Stimulated activated CD4-positive, alpha-beta T cell treated with anti-CD3 and anti-CD28 coated beads, Interleukin-12 subunit alpha, Interleukin-12 subunit beta, amount 100 ng/mL, for 24 hours (primary cell): ENCODE data around the gene PRMT9.

Experiments
- DNase-seq, 2 experiments: peaks; one replicate each; pipeline ENCODE4 v3.0.0-alpha.2; 2020; ENCODE audit warnings: low read depth in 2 of 2

PRMT9 gene

DNA sequence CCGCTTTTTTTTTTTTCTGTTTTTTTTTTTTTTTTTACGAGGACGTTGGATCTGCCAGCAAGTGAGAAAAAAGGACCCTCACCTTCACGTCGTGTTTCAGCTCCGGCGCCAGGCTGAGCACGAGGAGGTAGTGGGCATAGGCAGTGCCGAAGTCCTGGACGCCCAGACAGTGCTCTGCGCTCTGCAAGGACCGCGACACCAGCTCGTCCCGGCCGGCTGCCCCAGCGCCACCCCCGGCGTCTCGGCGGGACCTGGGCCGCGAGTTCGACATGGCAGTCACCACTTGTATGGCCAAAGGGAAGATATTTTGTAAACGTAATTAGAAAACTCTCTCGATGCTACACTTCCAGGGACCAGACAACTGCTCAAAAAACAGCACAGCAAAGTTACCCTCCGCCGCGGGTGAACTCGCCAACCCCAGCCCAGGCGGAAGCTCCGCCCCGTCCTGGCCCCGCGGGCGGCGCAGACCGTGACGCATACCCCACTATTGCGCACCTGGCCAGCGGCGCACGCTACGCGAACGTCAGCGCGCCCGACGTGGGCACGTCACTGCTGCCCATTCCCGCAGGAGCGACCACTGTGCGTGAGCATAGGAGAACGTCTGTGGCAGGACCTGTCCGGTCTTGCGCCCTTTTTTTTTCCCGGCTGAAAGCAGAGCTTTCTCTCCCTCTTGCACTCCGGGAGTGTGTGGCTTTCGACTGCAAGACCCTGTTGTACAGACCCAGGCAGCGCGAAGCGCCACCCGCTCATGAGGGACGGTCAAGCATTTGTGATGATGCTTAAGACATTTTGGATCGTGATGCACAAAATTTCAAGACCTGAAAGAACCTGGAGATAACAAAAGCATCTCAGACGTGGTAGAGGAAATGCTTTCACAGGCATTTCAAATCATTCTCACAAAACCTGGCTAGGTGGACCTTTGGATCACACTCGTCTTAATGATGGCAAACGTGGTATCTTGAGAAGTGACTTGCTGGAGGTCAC, at the start of gene PRMT9:
Gene PRMT9 (minus strand): TSS at position 447 of the 984 bp plus-strand sequence. CDS start 176 bp downstream, at position 271.
- DNase-seq: peak; percentile 77 to 83

- DNase-seq: no peak
These were observed 48.7 kb upstream of the PRMT9 start for GRCh38 chr4:147732518-147733235.

- peak; percentile 44 to 59 for DNase-seq
These were observed 47.9 kb upstream of the PRMT9 start, which contains the start of gene ARHGAP10 for GRCh38 chr4:147731580-147732517. TSS of gene ARHGAP10 (plus strand) at chr4:147732088. CDS start at chr4:147732302, 214 bp downstream.

DNA sequence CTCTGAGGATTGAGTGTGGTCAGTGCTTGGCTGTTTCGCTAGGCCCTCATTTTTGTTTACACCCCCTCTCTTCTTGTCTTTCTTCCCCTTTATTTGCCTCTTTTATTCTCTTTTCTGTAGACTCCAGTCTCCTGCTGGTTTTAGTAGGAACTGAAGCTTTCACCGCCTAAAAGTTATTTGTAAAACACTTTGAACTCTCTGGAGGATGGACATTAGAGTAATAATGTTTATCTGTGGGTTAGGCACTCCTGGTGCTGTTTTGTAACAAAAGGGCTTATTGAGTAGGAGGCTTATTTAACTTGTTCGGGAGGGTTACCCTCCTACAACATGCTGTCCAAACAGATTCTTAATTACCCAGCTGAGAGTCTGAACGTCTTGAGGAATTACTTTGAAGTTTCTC, 46.4 kb upstream of the PRMT9 start:
- no peak for DNase-seq

GRCh38 chr4:147727476-147728028, 43.6 kb upstream of the PRMT9 start:
- DNase-seq: no peak

DNA sequence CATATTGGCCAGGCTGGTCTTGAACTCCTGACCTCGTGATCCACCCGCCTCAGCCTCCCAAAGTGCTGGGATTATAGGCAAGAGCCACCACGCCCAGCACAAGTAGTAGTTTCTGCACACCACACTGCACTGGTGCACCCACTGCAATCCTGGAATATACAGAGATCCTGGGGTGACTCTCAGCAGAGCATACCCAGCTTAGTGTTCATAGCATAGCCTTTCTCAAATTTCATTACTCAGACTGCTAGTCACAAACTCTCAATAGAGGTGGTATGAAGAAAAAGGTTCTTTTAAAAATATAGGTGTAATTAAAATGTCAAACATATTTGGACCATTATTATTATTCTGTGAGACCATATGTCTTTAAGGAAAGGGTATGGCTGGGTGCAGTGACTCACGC, 41.7 kb upstream of the PRMT9 start:
- no peak for DNase-seq

- DNase-seq: no peak
These were observed 40.7 kb upstream of the PRMT9 start for GRCh38 chr4:147724468-147725201.

DNA sequence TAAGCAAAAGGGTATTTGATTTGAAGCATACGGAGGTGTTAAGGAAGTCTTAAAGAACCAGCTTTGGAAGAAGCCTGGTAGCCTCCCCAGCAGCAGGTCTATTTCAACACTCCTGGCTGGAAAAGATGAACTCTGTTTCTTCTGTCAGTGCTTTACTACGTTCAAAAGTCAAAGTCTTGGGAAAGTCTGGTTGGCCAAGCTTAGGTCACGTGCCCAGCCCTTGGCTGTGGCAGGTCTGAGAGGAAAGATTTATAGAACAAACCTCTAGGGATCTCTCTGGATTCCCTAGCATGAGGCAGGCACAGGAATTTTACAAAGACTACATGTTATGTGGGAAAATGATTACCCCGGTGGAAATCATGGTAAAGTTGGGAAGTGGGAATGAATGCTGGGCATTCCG, 39.4 kb upstream of the PRMT9 start:
- DNase-seq: no peak

- no peak for DNase-seq
These were observed 33.9 kb upstream of the PRMT9 start for GRCh38 chr4:147717878-147718277.

- no peak for DNase-seq
These were observed 30.8 kb upstream of the PRMT9 start for GRCh38 chr4:147714575-147715401.

GRCh38 chr4:147709999-147710398, 26.0 kb upstream of the PRMT9 start:
- DNase-seq: no peak

- no peak for DNase-seq
These were observed 24.1 kb upstream of the PRMT9 start for GRCh38 chr4:147707892-147708672.

GRCh38 chr4:147704846-147705245, 20.9 kb upstream of the PRMT9 start:
- no peak for DNase-seq

DNA sequence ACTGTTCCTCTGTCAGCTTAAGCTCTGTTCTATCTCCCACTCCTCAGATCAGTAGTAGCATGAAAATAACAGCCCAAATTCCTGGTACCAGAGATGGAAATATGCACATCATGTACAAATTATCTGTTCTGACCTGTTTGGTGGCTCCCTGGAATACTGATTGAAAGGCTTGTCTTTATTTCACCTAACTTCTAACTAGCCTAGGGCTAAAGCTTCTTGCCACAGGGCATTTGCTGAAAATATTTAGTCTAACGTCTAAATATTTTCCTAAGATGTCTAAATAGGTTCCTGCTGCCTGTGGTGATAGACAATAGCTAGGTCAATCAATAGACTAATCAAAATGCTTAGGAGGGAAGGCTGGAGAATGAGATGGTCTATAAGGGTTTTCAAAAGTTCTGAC, 12.9 kb upstream of the PRMT9 start:
- no peak for DNase-seq

GRCh38 chr4:147693218-147693617, 9.3 kb upstream of the PRMT9 start:
- DNase-seq: no peak

GRCh38 chr4:147691820-147692219, 7.9 kb upstream of the PRMT9 start:
- DNase-seq: no peak

DNA sequence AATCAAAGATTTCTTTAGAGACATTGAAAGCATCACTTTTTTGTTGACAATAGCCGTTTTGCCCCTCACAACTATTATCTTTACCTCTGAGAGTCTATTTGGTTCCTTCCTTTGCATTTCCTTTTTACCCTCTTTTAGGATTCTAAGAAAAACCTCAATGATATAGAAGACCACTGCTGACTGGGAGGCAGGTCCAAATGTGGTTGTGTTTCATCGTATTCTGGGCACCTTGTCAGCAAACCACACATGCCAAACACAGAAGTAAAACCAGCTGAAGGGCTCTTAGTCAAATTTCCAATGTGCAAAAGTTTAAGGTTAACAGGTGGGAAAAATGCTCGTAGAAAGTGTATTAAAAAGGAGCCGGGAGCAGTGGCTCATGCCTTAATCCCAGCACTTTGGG, 5.1 kb upstream of the PRMT9 start:
- DNase-seq: no peak

DNA sequence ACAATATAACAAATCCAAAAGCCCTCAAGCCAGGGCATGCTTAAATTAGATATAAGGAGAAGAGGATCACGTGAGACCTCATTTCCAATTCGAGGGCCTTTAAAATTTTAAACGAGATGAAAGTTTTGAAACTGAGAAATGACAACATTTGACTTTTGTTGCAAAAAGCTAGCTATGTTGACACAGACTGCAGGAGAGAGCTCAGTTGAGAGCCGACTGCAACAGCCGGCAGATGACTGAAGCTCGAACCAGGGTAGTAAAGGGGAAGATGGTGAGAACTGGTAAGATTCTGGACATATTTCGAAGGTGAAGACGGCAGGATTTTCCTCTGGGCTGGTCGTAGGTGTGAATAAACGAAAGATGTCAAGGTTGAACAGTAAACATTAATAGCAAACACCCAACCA, 773 bp downstream of the PRMT9 start:
- DNase-seq: no peak

GRCh38 chr4:147682755-147683154, 1.2 kb downstream of the PRMT9 start:
- no peak for DNase-seq
